Muscle layer of duodenum (tissue), 2 donors: ENCODE measurements around the gene PRRT2.
A peak's percentile ranks its signal among the peaks of the same experiment; 100 is the strongest.

Source experiments
- H3K27ac ChIP-seq: one replicate; pipeline ENCODE4 v1.7.0; 2013; ENCODE audit warnings: mild to moderate bottlenecking, low read length
- H3K27me3 ChIP-seq: one replicate; pipeline ENCODE4 v1.7.0; 2013; ENCODE audit warnings: low read depth, mild to moderate bottlenecking, control low read depth, low read length
- H3K36me3 ChIP-seq, 2 donors: one replicate each; pipeline ENCODE4 v1.7.0; 2013; ENCODE audit warnings: low read length in 2 of 2, control low read depth in 1 of 2, mild to moderate bottlenecking in 1 of 2; ENCODE audit not compliant: insufficient read depth in 2 of 2, control insufficient read depth in 1 of 2
- H3K4me1 ChIP-seq, 2 donors: one replicate each; pipeline ENCODE4 v1.7.0; 2013; ENCODE audit warnings: low read length in 2 of 2, mild to moderate bottlenecking in 2 of 2, control low read depth in 1 of 2, moderate library complexity in 1 of 2; ENCODE audit not compliant: insufficient read depth in 2 of 2, control insufficient read depth in 1 of 2
- H3K4me3 ChIP-seq, 2 donors: one replicate each; pipeline ENCODE4 v1.7.0; 2013; ENCODE audit warnings: low read length in 2 of 2, low read depth in 1 of 2, mild to moderate bottlenecking in 1 of 2
- H3K9me3 ChIP-seq, 2 donors: one replicate each; pipeline ENCODE4 v1.7.0; 2013; ENCODE audit warnings: low read length in 2 of 2, control low read depth in 1 of 2, mild to moderate bottlenecking in 1 of 2; ENCODE audit not compliant: control insufficient read depth in 1 of 2
- donor health status: healthy.

Gene PRRT2

DNA sequence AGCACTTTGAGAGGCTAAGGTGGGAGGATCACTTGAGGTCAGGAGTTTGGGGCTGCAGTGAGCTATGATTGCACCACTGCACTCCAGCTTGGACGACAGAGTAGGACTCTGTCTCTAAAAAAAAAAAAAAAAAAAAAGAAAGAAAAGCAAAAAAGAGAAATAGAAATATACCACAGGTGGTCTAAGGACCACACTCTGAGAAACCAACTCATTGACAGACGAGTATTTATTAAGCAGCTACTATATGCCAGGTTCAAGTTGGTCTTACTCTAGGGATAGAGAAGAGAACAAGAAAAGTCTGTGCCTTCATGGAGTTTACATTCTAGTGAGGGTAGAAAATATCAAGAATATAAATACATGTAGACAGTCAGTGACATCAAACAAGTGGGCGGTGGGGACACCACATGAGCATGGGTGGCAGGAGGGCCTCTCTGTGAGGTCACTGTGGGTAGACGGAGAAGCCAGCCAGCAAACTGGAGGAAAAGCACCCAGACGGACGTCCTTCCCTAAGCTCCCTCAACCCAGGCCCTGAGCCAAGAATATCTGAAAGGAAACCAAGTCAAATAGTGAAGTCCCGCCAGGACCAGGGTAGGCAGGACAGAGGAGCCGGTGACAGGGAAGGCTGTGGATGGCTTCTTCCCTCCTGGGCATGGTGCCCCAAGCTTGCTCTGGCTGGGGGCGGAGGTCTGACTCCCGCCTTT, 46.3 kb downstream of the PRRT2 start:
- Histone ChIP-seq H3K4me1 (peaks cover 5 to 18% of the 10 kb centered on the region in 2 donors), H3K27ac (no peak overlapping the region), H3K36me3 (peaks cover 16 to 32% of the 10 kb centered on the region in 2 donors), H3K9me3 (no peaks in the 10 kb centered on the region), H3K4me3 (no peak overlapping the region), H3K27me3 (no peaks in the 10 kb centered on the region)

DNA sequence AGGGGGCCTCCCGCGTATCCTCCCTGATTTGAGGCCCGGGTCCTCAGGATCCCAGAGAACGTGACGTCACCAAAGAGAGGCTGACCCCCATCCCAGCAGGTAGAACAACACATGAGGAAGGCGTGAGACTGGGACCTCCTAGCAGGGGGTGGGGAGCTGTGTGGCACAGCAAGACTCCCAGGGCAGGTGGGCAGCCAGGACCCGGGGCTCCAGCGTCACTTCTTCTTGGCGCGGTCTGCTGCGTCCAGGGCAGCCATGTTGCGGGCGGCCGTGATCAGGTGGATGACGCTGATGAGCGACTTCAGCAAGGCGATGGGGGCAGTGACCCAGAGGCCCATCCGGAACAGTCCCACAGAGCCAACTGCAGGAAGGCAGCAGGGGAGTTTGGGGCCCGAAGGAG, 47.0 kb downstream of the PRRT2 start:
- Histone ChIP-seq H3K9me3 (no peaks in the 10 kb centered on the region), H3K36me3 (peaks cover 16 to 32% of the 10 kb centered on the region in 2 donors), H3K27ac (no peak overlapping the region)

DNA sequence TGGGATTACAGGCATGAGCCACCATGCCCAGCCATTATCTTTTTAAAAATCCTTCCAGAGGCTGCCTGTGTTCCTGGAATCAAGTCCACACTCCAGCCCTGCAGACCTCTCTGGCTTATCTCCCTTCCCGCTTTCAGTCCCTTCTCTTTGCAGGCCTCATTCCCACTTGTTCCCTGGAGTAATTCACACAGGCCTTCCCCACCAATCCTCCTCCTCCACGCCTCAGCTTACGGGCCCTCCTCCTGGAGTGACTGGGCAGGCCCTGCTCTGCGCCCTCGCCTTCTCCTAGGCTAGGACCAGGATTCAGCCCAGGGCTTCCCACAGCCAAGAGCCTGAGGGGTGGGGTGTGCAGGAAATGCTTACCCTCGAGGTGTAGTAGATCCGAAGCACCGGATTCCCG, 48.2 kb downstream of the PRRT2 start:
- no peak overlapping the region for H3K27ac ChIP-seq
- H3K27me3 ChIP-seq: no peaks in the 10 kb centered on the region
- H3K9me3 ChIP-seq: no peaks in the 10 kb centered on the region
- H3K4me1 ChIP-seq: peaks cover 5 to 23% of the 10 kb centered on the region in 2 donors
- peaks cover 16 to 32% of the 10 kb centered on the region in 2 donors for H3K36me3 ChIP-seq
- no peak overlapping the region for H3K4me3 ChIP-seq

More for the DNA sequence above, 47.0 kb downstream of the PRRT2 start:
- Histone ChIP-seq H3K27me3 (no peaks in the 10 kb centered on the region), H3K4me1 (peaks cover 5 to 23% of the 10 kb centered on the region in 2 donors), H3K4me3 (no peak overlapping the region)

DNA sequence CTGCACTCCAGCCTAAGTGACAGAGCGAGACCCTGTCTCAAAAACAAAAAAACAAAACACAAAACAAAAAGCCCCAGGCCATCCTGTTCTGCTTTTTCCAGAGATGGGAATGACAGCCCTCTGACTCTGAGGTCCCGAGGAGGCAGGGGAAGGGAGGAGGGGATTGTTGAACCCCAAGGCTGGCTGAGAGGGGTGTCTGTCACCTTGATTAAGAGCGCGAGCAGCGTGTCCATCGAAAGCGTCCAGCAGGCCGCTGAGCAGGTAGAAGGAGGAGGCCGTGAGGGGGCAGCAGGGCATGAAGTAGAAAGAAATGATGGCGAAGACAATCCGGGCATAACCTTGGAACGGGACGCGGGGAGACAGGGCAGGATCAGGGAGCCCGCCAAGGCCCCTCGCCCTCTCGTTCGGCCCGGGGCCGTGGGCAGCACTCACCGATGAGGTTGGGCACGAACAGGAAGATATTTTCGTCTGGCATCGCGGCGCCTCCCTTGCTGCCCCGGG, 50.4 kb downstream of the PRRT2 start:
- H3K4me1 ChIP-seq: peaks cover 5 to 23% of the 10 kb centered on the region in 2 donors
- H3K27me3 ChIP-seq: no peaks in the 10 kb centered on the region
- no peaks in the 10 kb centered on the region for H3K9me3 ChIP-seq
- peak overlapping the region; percentile 89 to 97 for H3K4me3 ChIP-seq
- peak overlapping the region; percentile 97 for H3K27ac ChIP-seq
- H3K36me3 ChIP-seq: peaks cover 16 to 32% of the 10 kb centered on the region in 2 donors

DNA sequence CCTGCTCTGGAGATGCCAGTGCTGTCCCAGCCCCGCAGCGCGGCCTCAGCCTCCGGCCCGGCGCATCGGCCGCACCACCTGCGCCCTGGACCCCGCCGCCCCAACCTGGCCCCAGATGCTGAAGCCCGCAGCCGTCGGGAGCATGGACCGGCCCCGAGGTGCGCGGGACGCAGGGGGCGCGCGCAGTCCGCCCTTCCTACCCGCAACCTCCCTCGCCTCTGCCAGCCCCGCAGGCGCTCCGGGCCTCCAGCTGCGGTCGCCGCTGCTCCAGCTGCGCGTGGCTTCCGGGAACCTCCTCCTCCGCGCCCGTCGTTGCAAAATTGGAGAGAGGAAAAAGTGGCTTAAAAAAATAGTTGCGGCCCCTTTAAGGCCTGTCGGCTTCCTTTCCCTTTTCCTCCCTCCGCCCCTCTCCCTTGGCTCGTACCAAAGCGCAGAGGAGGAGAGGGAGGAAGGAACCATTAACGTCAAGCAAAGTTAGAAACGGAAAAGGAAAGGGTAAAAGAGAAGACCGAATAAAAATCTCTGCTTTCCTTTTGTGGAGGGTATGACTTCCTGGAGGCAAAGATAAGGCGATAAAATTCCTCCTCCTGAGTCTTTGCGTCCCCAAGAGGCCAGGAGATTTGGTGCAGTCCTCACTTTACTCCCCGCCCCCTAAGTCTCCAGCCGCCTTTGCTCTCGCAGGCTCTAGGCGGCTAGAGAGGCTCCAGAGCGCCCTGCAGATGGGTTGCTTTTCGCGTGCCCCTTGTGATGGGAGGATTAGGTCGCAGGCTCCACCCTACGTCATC, 51.1 kb downstream of the PRRT2 start, which contains the start of gene CDIPT:
Gene CDIPT (minus strand): TSS at position 343 of the 785 bp plus-strand sequence. CDS start 369 bp downstream, outside the sequence.
- Histone ChIP-seq H3K36me3 (peaks cover 16 to 32% of the 10 kb centered on the region in 2 donors), H3K27ac (peak within 1 kb of the TSS; percentile 97), H3K27me3 (no peaks in the 10 kb centered on the region), H3K4me1 (peaks cover 5 to 23% of the 10 kb centered on the region in 2 donors), H3K4me3 (peak within 1 kb of the TSS; percentile 89 to 97), H3K9me3 (no peaks in the 10 kb centered on the region)

DNA sequence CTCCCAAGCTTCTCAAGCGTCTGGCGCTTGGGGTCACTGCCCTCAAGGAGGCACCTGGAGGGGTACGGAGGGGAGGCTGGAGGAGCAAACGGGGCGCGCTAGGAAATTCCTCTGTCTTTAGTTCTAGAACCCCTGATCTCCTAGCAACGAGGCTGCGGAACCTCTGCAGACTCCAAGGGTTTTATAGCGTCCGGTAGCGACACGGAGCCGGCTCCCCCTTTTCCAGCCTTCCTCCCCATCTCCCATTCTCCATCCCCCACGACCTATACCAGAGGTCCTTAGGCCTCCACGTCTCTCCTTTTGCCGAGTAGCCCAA, 51.6 kb downstream of the PRRT2 start:
- Histone ChIP-seq H3K9me3 (no peaks in the 10 kb centered on the region), H3K36me3 (peaks cover 16 to 26% of the 10 kb centered on the region in 2 donors), H3K4me1 (peaks cover 5 to 23% of the 10 kb centered on the region in 2 donors), H3K27me3 (no peaks in the 10 kb centered on the region), H3K4me3 (peak overlapping the region in 1 of 2 donors; percentile 97), H3K27ac (peak overlapping the region; percentile 97)

DNA sequence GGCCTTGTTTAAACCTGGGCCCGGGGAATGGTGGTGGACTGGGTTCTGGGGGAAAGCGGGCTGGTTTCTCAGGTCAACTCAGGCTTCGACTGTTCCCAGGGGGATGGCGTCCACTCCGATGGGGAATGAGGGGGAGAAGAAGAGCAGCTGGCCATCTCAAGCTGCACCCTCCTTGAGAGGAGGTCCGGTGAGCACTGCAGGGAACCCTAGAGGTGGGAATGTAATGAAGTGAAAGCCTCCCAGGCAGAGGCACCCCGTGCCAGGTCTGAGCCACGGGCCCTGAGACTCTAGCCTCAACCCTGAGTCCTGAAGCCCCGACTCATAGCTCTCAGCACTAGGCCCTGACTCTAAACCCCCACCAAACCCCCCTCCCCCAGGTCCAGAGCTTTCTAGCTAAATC, 52.2 kb downstream of the PRRT2 start:
- peaks cover 5 to 23% of the 10 kb centered on the region in 2 donors for H3K4me1 ChIP-seq
- H3K27me3 ChIP-seq: no peaks in the 10 kb centered on the region
- no peak overlapping the region for H3K27ac ChIP-seq
- peaks cover 12 to 21% of the 10 kb centered on the region in 2 donors for H3K36me3 ChIP-seq
- no peaks in the 10 kb centered on the region for H3K9me3 ChIP-seq
- no peak overlapping the region for H3K4me3 ChIP-seq
